NCI-H2081 treated with DMSO at 0.1 percent for 48 hours (cell line): ENCODE measurements around the gene MRGPRX3.
"Not testable (repeated sequence)": the region's sequence is repeated elsewhere in the genome, so short reads cannot be mapped to it uniquely, and the experiment has no call there.

ENCODE experiments used
- DNase-seq: peaks from one replicate; lab custom pipeline; 2025; lab: John Stamatoyannopoulos, UW

Gene MRGPRX3

GRCh38 chr11:18132341-18132740 lies at the start of gene MRGPRX3:
MRGPRX3 (plus strand) TSS chr11:18132571; CDS start chr11:18137203, 4,632 bp downstream.
- no peak for DNase-seq

GRCh38 chr11:18088366-18088765 lies 44.0 kb upstream of the MRGPRX3 start:
- DNase-seq: no peak

GRCh38 chr11:18088966-18089365 lies 43.4 kb upstream of the MRGPRX3 start:
- DNase-seq: no peak

GRCh38 chr11:18091731-18092130 lies 40.6 kb upstream of the MRGPRX3 start:
- no peak for DNase-seq

GRCh38 chr11:18093959-18094358 lies 38.4 kb upstream of the MRGPRX3 start:
- DNase-seq: no peak

- no peak for DNase-seq
Observed at GRCh38 chr11:18100926-18101656, 31.3 kb upstream of the MRGPRX3 start.

- no peak for DNase-seq
Observed at GRCh38 chr11:18105086-18105801, 27.1 kb upstream of the MRGPRX3 start.

GRCh38 chr11:18105802-18106574 lies 26.4 kb upstream of the MRGPRX3 start, which contains the start of gene SAAL1:
SAAL1 (minus strand) TSS chr11:18106082; CDS start chr11:18106041, 41 bp downstream.
- DNase-seq: peak; percentile 47

GRCh38 chr11:18106688-18107087 lies 25.7 kb upstream of the MRGPRX3 start:
- no peak for DNase-seq

- no peak for DNase-seq
Observed at GRCh38 chr11:18108254-18108653, 24.1 kb upstream of the MRGPRX3 start.

- no peak for DNase-seq
Observed at GRCh38 chr11:18111005-18111404, 21.4 kb upstream of the MRGPRX3 start.

- peak; percentile 40 for DNase-seq
Observed at GRCh38 chr11:18115360-18116127, 16.8 kb upstream of the MRGPRX3 start.

- DNase-seq: not testable (repeated sequence)
Observed at GRCh38 chr11:18121331-18121828, 11.0 kb upstream of the MRGPRX3 start.

GRCh38 chr11:18131115-18131514 lies 1.3 kb upstream of the MRGPRX3 start:
- DNase-seq: not testable (repeated sequence)

GRCh38 chr11:18135308-18135707 lies 2.9 kb downstream of the MRGPRX3 start:
- DNase-seq: no peak

GRCh38 chr11:18137186-18137800 lies 4.9 kb downstream of the MRGPRX3 start:
- DNase-seq: no peak

GRCh38 chr11:18140145-18140544 lies 7.8 kb downstream of the MRGPRX3 start:
- no peak for DNase-seq

GRCh38 chr11:18144243-18144642 lies 11.9 kb downstream of the MRGPRX3 start:
- no peak for DNase-seq

- no peak for DNase-seq
Observed at GRCh38 chr11:18145025-18145424, 12.7 kb downstream of the MRGPRX3 start.

GRCh38 chr11:18145837-18146236 lies 13.5 kb downstream of the MRGPRX3 start:
- DNase-seq: no peak

GRCh38 chr11:18151581-18151980 lies 19.2 kb downstream of the MRGPRX3 start:
- DNase-seq: no peak
